ENCODE data around the gene SERPINA3.

The SERPINA3 gene

GRCh38 chr14:94581127-94581999 is 30.8 kb upstream of the SERPINA3 start, which contains the start of gene SERPINA5:
Gene SERPINA5, plus strand, starts transcription at chr14:94581426. Its CDS starts 5,937 bp downstream, at chr14:94587363.
- ATAC-seq, result no peak
- no peak within 1 kb of the TSS for H3K27ac Mint-ChIP-seq

DNA sequence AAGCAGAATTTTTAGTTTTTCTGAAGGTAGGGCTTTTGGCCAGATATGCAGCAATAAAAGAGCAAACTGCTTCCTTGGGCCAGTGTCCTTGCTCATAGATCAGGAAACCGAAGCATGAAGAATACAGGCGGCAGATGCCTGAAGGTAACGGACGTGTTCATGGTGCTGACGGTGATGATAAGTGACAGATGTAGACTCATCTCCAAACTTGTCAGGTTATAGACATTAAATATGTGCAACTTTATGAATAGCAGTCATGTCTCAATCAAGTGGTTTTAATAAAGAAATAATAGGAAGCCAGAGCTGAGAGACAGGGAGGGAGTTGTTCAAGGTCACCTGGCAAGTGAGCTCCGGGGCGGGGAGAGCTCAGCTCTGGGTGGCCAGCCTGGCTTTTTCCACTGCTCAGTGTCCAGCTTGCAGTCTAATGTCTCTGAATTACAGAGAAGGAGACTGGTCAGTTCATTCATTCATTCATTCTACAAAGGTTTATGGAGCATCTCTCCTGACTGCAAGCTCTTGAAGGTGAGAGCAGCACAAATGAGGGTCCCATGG is 29.9 kb upstream of the SERPINA3 start:
- no peak for DNase-seq
- Mint-ChIP-seq H3K9me3 (no peaks in the 10 kb centered on the region), H3K4me3 (no peak overlapping the region), H3K27me3 (no peaks in the 10 kb centered on the region), H3K4me1 (no peaks in the 10 kb centered on the region), H3K27ac (peak overlapping the region in 1 of 2 donors; percentile 80)
- no peak for ATAC-seq

More at GRCh38 chr14:94581127-94581999, 30.8 kb upstream of the SERPINA3 start, which contains the start of gene SERPINA5:
- Mint-ChIP-seq H3K4me3 (no peak within 1 kb of the TSS), H3K27me3 (no peaks in the 10 kb centered on the region), H3K9me3 (no peaks in the 10 kb centered on the region), H3K4me1 (no peaks in the 10 kb centered on the region)
- no peak for DNase-seq

GRCh38 chr14:94582851-94583250 is 29.3 kb upstream of the SERPINA3 start:
- H3K4me1 Mint-ChIP-seq, result no peaks in the 10 kb centered on the region
- ATAC-seq (no peak), DNase-seq (no peak)
- H3K27me3 Mint-ChIP-seq, result no peaks in the 10 kb centered on the region
- H3K4me3 Mint-ChIP-seq, result no peak overlapping the region
- peak overlapping the region in 1 of 2 donors; percentile 80 for H3K27ac Mint-ChIP-seq
- no peaks in the 10 kb centered on the region for H3K9me3 Mint-ChIP-seq

GRCh38 chr14:94583557-94583956 is 28.6 kb upstream of the SERPINA3 start:
- H3K4me1 Mint-ChIP-seq, result no peaks in the 10 kb centered on the region
- H3K27me3 Mint-ChIP-seq, result no peaks in the 10 kb centered on the region
- H3K9me3 Mint-ChIP-seq, result no peaks in the 10 kb centered on the region
- DNase-seq (no peak), ATAC-seq (no peak)
- H3K27ac Mint-ChIP-seq, result no peak overlapping the region
- no peak overlapping the region for H3K4me3 Mint-ChIP-seq

DNA sequence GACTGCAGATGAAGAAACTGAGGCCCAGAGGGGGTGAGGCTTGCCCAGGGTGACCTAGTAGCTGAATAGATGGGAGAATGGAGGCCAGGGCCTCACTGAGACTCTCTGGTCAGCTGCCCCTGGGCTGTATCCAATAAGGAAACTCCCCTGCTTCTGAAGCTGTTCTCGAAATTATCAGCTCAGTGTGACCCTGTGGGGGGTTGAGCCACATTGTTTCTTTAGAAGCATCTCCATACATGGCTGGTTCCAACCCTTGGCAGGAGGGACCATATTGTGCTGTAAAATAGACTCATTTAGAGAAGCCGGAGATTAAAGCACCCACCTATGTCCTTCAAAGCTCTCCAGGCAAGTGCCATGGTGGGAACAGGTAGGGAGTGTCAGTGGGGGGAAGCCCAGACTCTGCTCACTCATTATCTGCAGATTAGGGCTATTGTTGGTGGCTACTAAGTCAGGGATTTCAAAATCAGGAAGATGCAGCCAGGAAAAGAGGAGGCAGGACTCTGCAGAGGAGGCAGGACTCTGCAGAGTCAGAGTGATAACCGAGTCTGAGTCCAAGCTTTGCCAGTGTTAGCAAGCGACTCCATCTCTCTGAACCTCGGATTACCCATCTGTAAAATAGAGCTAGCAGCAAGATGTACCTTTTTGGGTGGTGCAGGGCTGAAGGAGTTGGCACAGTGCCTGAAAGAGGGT is 27.5 kb upstream of the SERPINA3 start:
- Mint-ChIP-seq H3K27me3 (no peaks in the 10 kb centered on the region), H3K4me1 (no peaks in the 10 kb centered on the region), H3K4me3 (no peak overlapping the region), H3K9me3 (no peaks in the 10 kb centered on the region), H3K27ac (peak overlapping the region in 1 of 2 donors; percentile 5)
- ATAC-seq (no peak), DNase-seq (no peak)

DNA sequence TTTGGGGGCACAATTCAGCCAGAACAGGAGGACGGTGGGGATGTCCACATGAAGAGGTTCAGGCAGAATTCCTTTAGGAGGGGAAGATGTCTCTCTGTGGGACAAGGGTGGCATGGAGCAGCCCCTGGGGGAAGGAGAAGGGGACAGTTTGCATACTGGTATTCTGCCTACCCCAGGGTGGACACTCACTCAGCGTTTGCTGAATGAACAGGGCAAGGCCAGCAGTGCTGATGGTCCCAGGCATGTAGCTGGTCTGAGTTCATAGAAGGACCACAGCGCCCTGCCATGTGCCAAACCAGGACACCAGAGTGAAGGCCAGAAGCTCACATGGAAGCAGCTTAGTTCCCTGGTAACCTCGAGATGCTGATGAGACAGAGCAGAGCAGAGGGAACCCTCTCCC is 25.6 kb upstream of the SERPINA3 start:
- no peak for DNase-seq
- no peak overlapping the region for H3K4me3 Mint-ChIP-seq
- H3K27ac Mint-ChIP-seq, result no peak overlapping the region
- no peaks in the 10 kb centered on the region for H3K4me1 Mint-ChIP-seq
- ATAC-seq, result no peak
- H3K27me3 Mint-ChIP-seq, result no peaks in the 10 kb centered on the region
- peaks cover 0 to 10% of the 10 kb centered on the region in 2 donors for H3K9me3 Mint-ChIP-seq

DNA sequence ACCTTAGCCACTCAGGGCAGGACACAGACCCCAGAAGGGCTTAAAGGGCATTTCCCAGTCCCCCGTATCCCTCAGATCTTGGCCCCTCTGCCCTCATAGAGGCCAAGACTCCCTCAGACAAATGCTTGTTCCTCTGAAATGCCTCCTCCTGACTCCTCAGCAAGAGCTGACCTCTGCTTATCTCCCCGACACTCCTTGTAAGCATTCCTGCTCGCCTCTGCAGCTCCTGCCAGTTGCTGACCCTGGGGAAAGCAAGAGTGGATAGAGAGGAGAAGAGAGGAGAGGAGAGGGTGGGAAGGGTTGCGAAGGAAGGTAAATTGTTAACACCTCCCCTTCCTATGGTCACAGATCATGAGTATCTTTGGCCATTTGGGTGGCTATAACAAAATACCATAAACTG is 23.9 kb upstream of the SERPINA3 start:
- H3K4me3 Mint-ChIP-seq, result no peak overlapping the region
- no peaks in the 10 kb centered on the region for H3K4me1 Mint-ChIP-seq
- no peak for DNase-seq
- no peak for ATAC-seq
- no peak overlapping the region for H3K27ac Mint-ChIP-seq
- no peaks in the 10 kb centered on the region for H3K27me3 Mint-ChIP-seq
- H3K9me3 Mint-ChIP-seq, result peaks cover 0 to 10% of the 10 kb centered on the region in 2 donors

GRCh38 chr14:94591073-94591472 is 21.1 kb upstream of the SERPINA3 start:
- ATAC-seq, result no peak
- no peak overlapping the region for H3K4me3 Mint-ChIP-seq
- H3K27me3 Mint-ChIP-seq, result no peaks in the 10 kb centered on the region
- H3K4me1 Mint-ChIP-seq, result no peaks in the 10 kb centered on the region
- no peak for DNase-seq
- no peak overlapping the region for H3K27ac Mint-ChIP-seq
- H3K9me3 Mint-ChIP-seq, result peaks cover 0 to 10% of the 10 kb centered on the region in 2 donors

DNA sequence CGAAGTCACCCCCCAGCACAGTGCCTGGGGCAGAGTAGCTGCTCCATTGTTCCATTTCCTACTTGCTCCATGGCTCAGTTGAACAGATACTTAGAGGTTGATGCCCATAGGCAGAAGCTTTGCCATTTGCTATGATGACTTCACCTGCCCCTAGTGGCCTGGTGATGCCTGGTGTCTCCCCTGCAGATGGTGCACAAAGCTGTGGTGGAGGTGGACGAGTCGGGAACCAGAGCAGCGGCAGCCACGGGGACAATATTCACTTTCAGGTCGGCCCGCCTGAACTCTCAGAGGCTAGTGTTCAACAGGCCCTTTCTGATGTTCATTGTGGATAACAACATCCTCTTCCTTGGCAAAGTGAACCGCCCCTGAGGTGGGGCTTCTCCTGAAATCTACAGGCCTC is 20.3 kb upstream of the SERPINA3 start:
- ATAC-seq (no peak), DNase-seq (no peak)
- Mint-ChIP-seq H3K4me1 (no peaks in the 10 kb centered on the region), H3K27me3 (no peaks in the 10 kb centered on the region), H3K4me3 (no peak overlapping the region), H3K9me3 (peaks cover 0 to 10% of the 10 kb centered on the region in 2 donors), H3K27ac (no peak overlapping the region)

DNA sequence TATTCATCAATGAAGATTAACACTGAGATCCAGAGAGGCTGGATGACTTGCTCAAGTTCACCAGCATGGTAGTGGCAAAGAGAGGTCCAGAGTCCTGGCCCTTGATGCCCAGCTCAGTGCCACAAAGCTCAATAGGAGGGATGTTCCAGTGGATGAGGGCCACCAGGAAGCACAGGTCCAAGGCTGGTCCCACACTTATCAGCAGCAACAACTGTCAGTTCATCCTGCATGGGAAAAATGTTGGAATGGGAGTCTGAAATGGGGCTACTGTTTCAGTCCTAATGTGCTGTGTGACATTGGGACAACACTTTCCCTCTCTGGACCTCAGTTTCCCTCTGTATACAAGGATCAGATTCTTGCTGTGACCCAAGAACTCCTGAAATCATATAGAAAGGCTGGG is 19.7 kb upstream of the SERPINA3 start:
- Mint-ChIP-seq H3K9me3 (peaks cover 0 to 10% of the 10 kb centered on the region in 2 donors), H3K4me1 (no peaks in the 10 kb centered on the region), H3K4me3 (no peak overlapping the region), H3K27ac (no peak overlapping the region), H3K27me3 (no peaks in the 10 kb centered on the region)
- ATAC-seq (no peak), DNase-seq (no peak)

GRCh38 chr14:94593376-94593748 is 18.8 kb upstream of the SERPINA3 start:
- Mint-ChIP-seq H3K4me3 (no peak overlapping the region), H3K27ac (no peak overlapping the region), H3K4me1 (no peaks in the 10 kb centered on the region), H3K9me3 (peaks cover 0 to 10% of the 10 kb centered on the region in 2 donors), H3K27me3 (no peaks in the 10 kb centered on the region)
- DNase-seq, result no peak
- no peak for ATAC-seq

DNA sequence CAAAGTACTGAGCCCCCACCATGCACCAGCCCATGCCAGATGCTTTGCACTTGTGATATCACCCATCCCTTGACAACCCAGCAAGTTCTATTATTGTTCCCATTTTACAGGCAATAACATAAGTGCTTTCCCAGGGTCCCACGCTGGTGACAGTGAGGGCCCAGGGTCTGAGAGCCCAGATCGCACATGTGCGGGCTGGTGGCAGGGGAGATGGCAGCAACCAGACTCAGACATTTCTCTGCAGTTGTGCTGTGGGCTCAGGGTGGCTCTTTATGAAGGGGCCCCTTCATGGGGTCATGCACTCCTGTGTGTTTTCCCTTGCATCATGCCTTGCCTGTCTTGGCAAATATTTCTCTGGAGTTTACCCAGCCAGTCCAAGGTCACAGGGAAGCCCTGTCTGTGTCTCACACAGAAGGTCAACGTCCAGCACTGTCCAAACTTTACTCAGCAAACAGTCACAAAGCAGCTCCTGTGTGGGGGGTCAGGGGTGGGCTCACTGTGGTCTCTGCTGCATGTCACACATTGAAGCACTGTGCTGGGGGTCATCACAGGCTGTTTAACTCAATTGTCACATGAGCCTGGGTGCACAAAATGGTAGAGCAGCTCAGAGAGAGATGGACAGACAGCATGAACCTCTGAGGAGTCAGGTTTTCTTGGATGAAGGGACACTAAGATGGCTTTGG is 18.3 kb upstream of the SERPINA3 start:
- Mint-ChIP-seq H3K27me3 (no peaks in the 10 kb centered on the region), H3K4me1 (no peaks in the 10 kb centered on the region), H3K27ac (no peak overlapping the region), H3K9me3 (peaks cover 0 to 10% of the 10 kb centered on the region in 2 donors), H3K4me3 (no peak overlapping the region)
- ATAC-seq (no peak), DNase-seq (no peak)

- Mint-ChIP-seq H3K9me3 (peaks cover 0 to 10% of the 10 kb centered on the region in 2 donors), H3K27me3 (peaks cover 3% of the 10 kb centered on the region), H3K4me1 (peaks cover 2% of the 10 kb centered on the region), H3K4me3 (no peak overlapping the region), H3K27ac (no peak overlapping the region)
- no peak for DNase-seq
- no peak for ATAC-seq
These were observed 17.8 kb upstream of the SERPINA3 start for GRCh38 chr14:94594441-94594840.

- peaks cover 0 to 6% of the 10 kb centered on the region in 2 donors for H3K9me3 Mint-ChIP-seq
- peaks cover 6% of the 10 kb centered on the region for H3K4me1 Mint-ChIP-seq
- ATAC-seq (no peak), DNase-seq (no peak)
- peaks cover 7% of the 10 kb centered on the region for H3K27me3 Mint-ChIP-seq
- H3K4me3 Mint-ChIP-seq, result no peak overlapping the region
- H3K27ac Mint-ChIP-seq, result no peak overlapping the region
These were observed 16.3 kb upstream of the SERPINA3 start for GRCh38 chr14:94595912-94596311.

DNA sequence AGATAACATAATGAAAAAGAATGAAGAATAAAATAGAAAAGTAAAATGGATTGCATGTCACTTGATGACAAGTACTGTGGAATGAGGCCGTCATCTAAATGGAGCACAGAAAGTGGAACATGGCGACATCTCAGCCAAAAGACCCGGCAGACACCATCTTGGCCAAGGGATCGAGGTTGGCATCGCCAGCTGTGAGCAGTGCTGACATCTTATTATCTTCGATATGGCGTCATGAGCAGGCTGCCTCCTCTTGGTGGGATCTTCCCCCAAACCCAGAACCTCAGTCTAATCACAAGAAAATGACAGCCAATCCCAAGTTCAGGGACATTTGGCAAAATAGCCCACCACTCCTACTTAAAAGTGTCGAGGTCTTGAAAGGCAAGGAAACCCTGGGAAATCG is 15.8 kb upstream of the SERPINA3 start:
- peaks cover 7% of the 10 kb centered on the region for H3K27me3 Mint-ChIP-seq
- no peak overlapping the region for H3K27ac Mint-ChIP-seq
- DNase-seq, result no peak
- ATAC-seq, result no peak
- no peak overlapping the region for H3K4me3 Mint-ChIP-seq
- peaks cover 6% of the 10 kb centered on the region for H3K4me1 Mint-ChIP-seq
- H3K9me3 Mint-ChIP-seq, result peaks cover 0 to 2% of the 10 kb centered on the region in 2 donors
